HEK293 (cell line): ENCODE results near the gene SAP25.
"Not testable (repeated sequence)": the region's sequence is repeated elsewhere in the genome, so short reads cannot be mapped to it uniquely, and the experiment has no call there.

Experiments used
- CTCF ChIA-PET: fragments of 350-600 bp; formaldehyde crosslinking; extraction: SDS; loops from one replicate; lab custom pipeline; 2021; ENCODE audit warnings: antibody characterized with exemption; lab: Yijun Ruan, JAX
- POLR2A ChIA-PET: fragments of 300-600 bp; formaldehyde crosslinking; extraction: SDS; loops from one replicate; lab custom pipeline; 2020; ENCODE audit warnings: antibody characterized with exemption, inconsistent platforms; lab: Yijun Ruan, JAX
- H3K27ac ChIP-seq: fragments of 200-500 bp; sonication (Bioruptor generic); 2 replicates; pipeline ENCODE4 v1.5.1; 2014; ENCODE audit warnings: low read depth, low read length, control low read depth, inconsistent platforms; ENCODE audit errors: extremely low read depth
- H3K36me3 ChIP-seq, 2 experiments: fragments of 200-500 bp in 1 of 2; sonication (Bioruptor generic) in 1 of 2; 1 replicate in 1 of 2; 2 replicates in 1 of 2; pipeline ENCODE4 v1.5.1; 2014 to 2017; ENCODE audit warnings: inconsistent platforms in 2 of 2, low read length in 2 of 2; ENCODE audit not compliant: control insufficient read depth in 2 of 2, insufficient read depth in 1 of 2
- H3K4me1 ChIP-seq: fragments of 200-500 bp; sonication (Bioruptor generic); 2 replicates; pipeline ENCODE4 v1.5.1; 2014; ENCODE audit warnings: mild to moderate bottlenecking, low read length, inconsistent platforms; ENCODE audit not compliant: control insufficient read depth, insufficient read depth
- H3K4me3 ChIP-seq: 2 replicates; pipeline ENCODE4 v1.5.1; 2011; ENCODE audit warnings: low read depth, mild to moderate bottlenecking, control low read depth, low read length, moderate library complexity
- H3K9me3 ChIP-seq: fragments of 200-500 bp; sonication (Bioruptor generic); 2 replicates; pipeline ENCODE4 v1.5.1; 2014; ENCODE audit warnings: low read depth, low read length, inconsistent platforms; ENCODE audit not compliant: control insufficient read depth, insufficient read depth
- EGR2 ChIP-seq: fragments of 450-650 bp; formaldehyde crosslinking; IDR thresholded peaks from 2 replicates; pipeline ENCODE4 v1.5.1; 2016; ENCODE audit warnings: low read depth, missing biosample characterization, missing genetic modification characterization
- KLF17 ChIP-seq: fragments of 450-650 bp; formaldehyde crosslinking; IDR thresholded peaks from 2 replicates; pipeline ENCODE4 v1.5.1; 2016; ENCODE audit warnings: missing biosample characterization, missing genetic modification characterization
- PRDM10 ChIP-seq: fragments of 450-650 bp; formaldehyde crosslinking; IDR thresholded peaks from 2 replicates; pipeline ENCODE4 v1.5.1; 2016; ENCODE audit warnings: missing biosample characterization, missing genetic modification characterization
- YY2 ChIP-seq: fragments of 450-650 bp; formaldehyde crosslinking; IDR thresholded peaks from 2 replicates; pipeline ENCODE4 v1.5.1; 2016; ENCODE audit warnings: missing biosample characterization, missing genetic modification characterization
- ZBTB6 ChIP-seq: fragments of 450-650 bp; formaldehyde crosslinking; IDR thresholded peaks from 2 replicates; pipeline ENCODE4 v1.5.1; 2017; ENCODE audit warnings: missing biosample characterization, missing genetic modification characterization
- ZFHX2 ChIP-seq: fragments of 450-650 bp; formaldehyde crosslinking; conservative IDR thresholded peaks from 2 replicates; pipeline ENCODE4 v1.5.1; 2016; ENCODE audit warnings: missing biosample characterization, missing genetic modification characterization
- ZFP41 ChIP-seq: fragments of 450-650 bp; formaldehyde crosslinking; IDR thresholded peaks from 2 replicates; pipeline ENCODE4 v1.5.1; 2016; ENCODE audit warnings: missing biosample characterization, missing genetic modification characterization, borderline replicate concordance
- ZNF10 ChIP-seq: fragments of 450-650 bp; formaldehyde crosslinking; IDR thresholded peaks from 2 replicates; pipeline ENCODE4 v1.5.1; 2017; ENCODE audit warnings: missing biosample characterization, missing genetic modification characterization
- ZNF121 ChIP-seq: fragments of 450-650 bp; formaldehyde crosslinking; IDR thresholded peaks from 2 replicates; pipeline ENCODE4 v1.5.1; 2016; ENCODE audit warnings: missing biosample characterization, missing genetic modification characterization
- ZNF138 ChIP-seq: fragments of 450-650 bp; formaldehyde crosslinking; IDR thresholded peaks from 2 replicates; pipeline ENCODE4 v1.5.1; 2016; ENCODE audit warnings: missing biosample characterization, missing genetic modification characterization, borderline replicate concordance
- ZNF23 ChIP-seq: fragments of 450-650 bp; formaldehyde crosslinking; IDR thresholded peaks from 2 replicates; pipeline ENCODE4 v1.5.1; 2016; ENCODE audit warnings: missing biosample characterization, missing genetic modification characterization, borderline replicate concordance
- ZNF433 ChIP-seq: fragments of 450-650 bp; formaldehyde crosslinking; IDR thresholded peaks from 2 replicates; pipeline ENCODE4 v1.5.1; 2016; ENCODE audit warnings: missing biosample characterization, missing genetic modification characterization, low read depth
- ZNF580 ChIP-seq: fragments of 450-650 bp; formaldehyde crosslinking; IDR thresholded peaks from 2 replicates; pipeline ENCODE4 v1.5.1; 2016; ENCODE audit warnings: missing biosample characterization, missing genetic modification characterization
- ZNF785 ChIP-seq: fragments of 450-650 bp; formaldehyde crosslinking; IDR thresholded peaks from 2 replicates; pipeline ENCODE4 v1.5.1; 2016; ENCODE audit warnings: missing biosample characterization, missing genetic modification characterization

Gene SAP25

GRCh38 chr7:100538348-100538653 is 35.4 kb downstream of the SAP25 start (continued):
- 0 out of 2 replicates have a peak, but pooled peaks have one; percentile 15 for TF ChIP-seq PRDM10 (tag by site-specific recombination)
- TF ChIP-seq YY2 (tag by site-specific recombination), result no peak
- TF ChIP-seq ZNF10 (tag by site-specific recombination), result no peak; the same call in 1 of the 2 replicates
- TF ChIP-seq ZNF433, result no peak
- no peak for TF ChIP-seq ZNF23 (tag by site-specific recombination)
- TF ChIP-seq ZNF138 (tag by site-specific recombination), result no peak
- no peak for TF ChIP-seq ZBTB6 (tag by site-specific recombination)
- no peak for TF ChIP-seq ZNF785 (tag by site-specific recombination)
- TF ChIP-seq KLF17 (tag by site-specific recombination), result peak; percentile 17; the same call in 1 of the 2 replicates
- TF ChIP-seq ZFP41 (tag by site-specific recombination), result no peak
- no peak for TF ChIP-seq ZNF580 (tag by site-specific recombination)
- TF ChIP-seq, all 188 proteins: peak for 8

- H3K36me3 ChIP-seq, H3K4me3 ChIP-seq, H3K9me3 ChIP-seq, H3K27ac ChIP-seq, H3K4me1 ChIP-seq: not testable (repeated sequence)
- CTCF ChIA-PET, result interaction anchor here (0.6 to 1.2 kb wide), 3 partner anchors 16 to 116 kb away, joined by 3 to 5 read pairs (median 4); no protein-coding TSS in a partner anchor
- POLR2A ChIA-PET, result interaction anchor here (0.7 to 1.2 kb wide), 2 partner anchors 50 to 353 kb away, joined by 3 read pairs; partner anchors contain the start of genes FBXO24, LRCH4 and UFSP1
- TF ChIP-seq ZNF121 (tag by site-specific recombination), result peak; percentile 83
These were observed 37.0 kb downstream of the SAP25 start for GRCh38 chr7:100536695-100537094.

GRCh38 chr7:100535982-100536381 is 37.7 kb downstream of the SAP25 start:
- H3K36me3 ChIP-seq, H3K27ac ChIP-seq, H3K4me3 ChIP-seq, H3K9me3 ChIP-seq, H3K4me1 ChIP-seq: not testable (repeated sequence)
- ChIA-PET CTCF (interaction anchor here (1.2 kb wide), 1 partner anchor 24 kb away, joined by 5 read pairs; no protein-coding TSS in a partner anchor), POLR2A (interaction anchor here (1.2 kb wide), 1 partner anchor 50 kb away, joined by 3 read pairs; the partner anchor contains the start of genes FBXO24 and LRCH4)
- TF ChIP-seq ZFHX2 (tag by site-specific recombination) (peak; percentile 33), PRDM10 (tag by site-specific recombination) (0 out of 2 replicates have a peak, but pooled peaks have one; percentile 23), EGR2 (tag by site-specific recombination) (peak; percentile 39)
